Neural progenitor cell (in vitro differentiated cells): ENCODE results near the gene EYS.

Source experiments
- EZH2 ChIP-seq: fragments of 200-600 bp; sonication (generic); IDR thresholded peaks from 2 replicates; pipeline ENCODE4 v1.6.1; 2017; ENCODE audit warnings: antibody characterized with exemption, mild to moderate bottlenecking, moderate library complexity
- EZH2phosphoT487 ChIP-seq: fragments of 200-600 bp; sonication (generic); IDR thresholded peaks from 2 replicates; pipeline ENCODE4 v1.6.1; 2017; ENCODE audit warnings: antibody characterized with exemption
- TF ChIP-seq, protein P1 (sequence below): fragments of 200-600 bp; sonication (generic); IDR thresholded peaks from 2 replicates; pipeline ENCODE4 v1.5.1; 2017; ENCODE audit warnings: antibody characterized with exemption, mild to moderate bottlenecking

GRCh38 chr6:64507661-64508060, 1199.4 kb downstream of the EYS start:
- TF ChIP-seq, protein P1, sequence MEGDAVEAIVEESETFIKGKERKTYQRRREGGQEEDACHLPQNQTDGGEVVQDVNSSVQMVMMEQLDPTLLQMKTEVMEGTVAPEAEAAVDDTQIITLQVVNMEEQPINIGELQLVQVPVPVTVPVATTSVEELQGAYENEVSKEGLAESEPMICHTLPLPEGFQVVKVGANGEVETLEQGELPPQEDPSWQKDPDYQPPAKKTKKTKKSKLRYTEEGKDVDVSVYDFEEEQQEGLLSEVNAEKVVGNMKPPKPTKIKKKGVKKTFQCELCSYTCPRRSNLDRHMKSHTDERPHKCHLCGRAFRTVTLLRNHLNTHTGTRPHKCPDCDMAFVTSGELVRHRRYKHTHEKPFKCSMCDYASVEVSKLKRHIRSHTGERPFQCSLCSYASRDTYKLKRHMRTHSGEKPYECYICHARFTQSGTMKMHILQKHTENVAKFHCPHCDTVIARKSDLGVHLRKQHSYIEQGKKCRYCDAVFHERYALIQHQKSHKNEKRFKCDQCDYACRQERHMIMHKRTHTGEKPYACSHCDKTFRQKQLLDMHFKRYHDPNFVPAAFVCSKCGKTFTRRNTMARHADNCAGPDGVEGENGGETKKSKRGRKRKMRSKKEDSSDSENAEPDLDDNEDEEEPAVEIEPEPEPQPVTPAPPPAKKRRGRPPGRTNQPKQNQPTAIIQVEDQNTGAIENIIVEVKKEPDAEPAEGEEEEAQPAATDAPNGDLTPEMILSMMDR = no peak
- TF ChIP-seq EZH2phosphoT487 = no peak
- TF ChIP-seq EZH2 = no peak
